Measurements from ENCODE around the gene C8B. TPM values are rescaled to one million over a fixed set of nuclear protein-coding genes. Genes with fewer than 3 reads are reported as not detected.

Gene C8B
- total and polyA plus RNA-seq, 3 donors from 2014 or later, result 0.25 to 0.59 (median 0.39) TPM

DNA sequence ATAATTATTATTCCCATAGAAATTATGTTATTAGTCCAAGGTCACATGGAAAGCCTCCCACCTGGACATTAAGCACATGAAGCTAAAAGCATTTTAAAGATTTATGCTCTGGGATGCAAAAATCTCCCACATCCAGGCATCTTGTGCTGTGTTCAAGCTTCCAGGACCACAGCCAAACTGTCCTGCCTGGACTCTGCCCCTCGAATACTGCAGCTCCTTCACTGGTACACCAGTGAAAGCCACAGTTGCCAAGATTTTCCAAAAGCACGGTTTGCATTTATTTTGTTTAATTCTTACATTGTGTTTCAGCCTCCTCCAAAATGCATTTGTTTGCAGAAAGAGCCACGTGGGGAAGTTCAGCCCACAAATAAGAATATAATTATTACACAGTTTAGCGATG is 38.6 kb downstream of the C8B start:
- intact Hi-C loops (cut with DNase I; ENCODE audit: low total_unique reads), result no loop called here

GRCh38 chr1:56925193-56925592 is 40.6 kb downstream of the C8B start:
- no peak for TF ChIP-seq POLR2A (IDR thresholded peaks at IDR 0.05)
- TF ChIP-seq, protein P1, sequence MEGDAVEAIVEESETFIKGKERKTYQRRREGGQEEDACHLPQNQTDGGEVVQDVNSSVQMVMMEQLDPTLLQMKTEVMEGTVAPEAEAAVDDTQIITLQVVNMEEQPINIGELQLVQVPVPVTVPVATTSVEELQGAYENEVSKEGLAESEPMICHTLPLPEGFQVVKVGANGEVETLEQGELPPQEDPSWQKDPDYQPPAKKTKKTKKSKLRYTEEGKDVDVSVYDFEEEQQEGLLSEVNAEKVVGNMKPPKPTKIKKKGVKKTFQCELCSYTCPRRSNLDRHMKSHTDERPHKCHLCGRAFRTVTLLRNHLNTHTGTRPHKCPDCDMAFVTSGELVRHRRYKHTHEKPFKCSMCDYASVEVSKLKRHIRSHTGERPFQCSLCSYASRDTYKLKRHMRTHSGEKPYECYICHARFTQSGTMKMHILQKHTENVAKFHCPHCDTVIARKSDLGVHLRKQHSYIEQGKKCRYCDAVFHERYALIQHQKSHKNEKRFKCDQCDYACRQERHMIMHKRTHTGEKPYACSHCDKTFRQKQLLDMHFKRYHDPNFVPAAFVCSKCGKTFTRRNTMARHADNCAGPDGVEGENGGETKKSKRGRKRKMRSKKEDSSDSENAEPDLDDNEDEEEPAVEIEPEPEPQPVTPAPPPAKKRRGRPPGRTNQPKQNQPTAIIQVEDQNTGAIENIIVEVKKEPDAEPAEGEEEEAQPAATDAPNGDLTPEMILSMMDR (IDR thresholded peaks at IDR 0.05), result no peak
- no peak overlapping the region for H3K27ac ChIP-seq
- intact Hi-C loops (cut with DNase I; ENCODE audit: low total_unique reads), result no loop called here
- H3K4me1 ChIP-seq, result no peaks in the 10 kb centered on the region
- no peaks in the 10 kb centered on the region for H3K27me3 ChIP-seq
- H3K4me3 ChIP-seq, result no peak overlapping the region
- no peak for DNase-seq
- H3K9me3 ChIP-seq, result no peaks in the 10 kb centered on the region
- H3K36me3 ChIP-seq (ENCODE audit: low read depth, missing control alignments), result no peaks in the 10 kb centered on the region

More for the DNA sequence above, 38.6 kb downstream of the C8B start:
- TF ChIP-seq, protein P1 (IDR thresholded peaks at IDR 0.05), result no peak
- TF ChIP-seq POLR2A (IDR thresholded peaks at IDR 0.05), result no peak
- Histone ChIP-seq H3K36me3 (ENCODE audit: low read depth, missing control alignments) (no peaks in the 10 kb centered on the region), H3K9me3 (no peaks in the 10 kb centered on the region), H3K27ac (no peak overlapping the region), H3K27me3 (no peaks in the 10 kb centered on the region), H3K4me3 (no peak overlapping the region), H3K4me1 (no peaks in the 10 kb centered on the region)
- WGBS, 2 donors, result 65 to 68% methylated on average over 4 of the region's 4 CpGs
- no peak for DNase-seq

- Histone ChIP-seq H3K36me3 (ENCODE audit: low read depth, missing control alignments) (no peaks in the 10 kb centered on the region), H3K27me3 (no peaks in the 10 kb centered on the region), H3K4me1 (no peaks in the 10 kb centered on the region), H3K4me3 (no peak overlapping the region), H3K27ac (no peak overlapping the region), H3K9me3 (no peaks in the 10 kb centered on the region)
- no peak for DNase-seq
- no peak for TF ChIP-seq POLR2A (IDR thresholded peaks at IDR 0.05)
- TF ChIP-seq, protein P1 (IDR thresholded peaks at IDR 0.05), result no peak
- WGBS, 2 donors, result 90 to 96% methylated on average over 5 of the region's 5 CpGs
- intact Hi-C loops (cut with DNase I; ENCODE audit: low total_unique reads), result no loop called here
These were observed 41.7 kb downstream of the C8B start for GRCh38 chr1:56924116-56924515.

DNA sequence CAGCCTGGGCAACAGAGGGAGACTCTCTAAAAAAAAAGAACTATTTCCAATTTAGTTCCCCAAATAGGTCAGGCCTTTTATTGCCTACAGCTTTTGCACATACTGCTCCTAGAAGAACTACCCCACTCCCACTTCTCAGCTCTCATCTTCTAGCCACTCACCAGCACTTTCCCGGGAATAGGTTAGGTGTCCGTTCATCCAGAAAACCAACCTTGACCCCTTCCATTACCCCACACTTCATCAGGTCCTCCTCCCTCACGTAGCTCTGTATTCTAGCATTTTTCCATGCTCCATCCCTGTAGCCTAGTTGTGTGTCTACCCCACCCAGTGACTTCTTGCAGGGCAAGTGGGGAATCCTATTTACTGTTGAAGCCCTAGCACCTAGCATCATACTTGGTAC is 42.6 kb downstream of the C8B start:
- no peak for DNase-seq
- intact Hi-C loops (cut with DNase I; ENCODE audit: low total_unique reads), result no loop called here
- Histone ChIP-seq H3K4me1 (no peaks in the 10 kb centered on the region), H3K27me3 (no peaks in the 10 kb centered on the region), H3K36me3 (ENCODE audit: low read depth, missing control alignments) (no peaks in the 10 kb centered on the region), H3K27ac (no peak overlapping the region), H3K4me3 (no peak overlapping the region), H3K9me3 (no peaks in the 10 kb centered on the region)
- TF ChIP-seq, protein P1 (IDR thresholded peaks at IDR 0.05), result no peak
- TF ChIP-seq POLR2A (IDR thresholded peaks at IDR 0.05), result no peak
- WGBS, 2 donors, result 32 to 55% methylated on average over 3 of the region's 3 CpGs

DNA sequence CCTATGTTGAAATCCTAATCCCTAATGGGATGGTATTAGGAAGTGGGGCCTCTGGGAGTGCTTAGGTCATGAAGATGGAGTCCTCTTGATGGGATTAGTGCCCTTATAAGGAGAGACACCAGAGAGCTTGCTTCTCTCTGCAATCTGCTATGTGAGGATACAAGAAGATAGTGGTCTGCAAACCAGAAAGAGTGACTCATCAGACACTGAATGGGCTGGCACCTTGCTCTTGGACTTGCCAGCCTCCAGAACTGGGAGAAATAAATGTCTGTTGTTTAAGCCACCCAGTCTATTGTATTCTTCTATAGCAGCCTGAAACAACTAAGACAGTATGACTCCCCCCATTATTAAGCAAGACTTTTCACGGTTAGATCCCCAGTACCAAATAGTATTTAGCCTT is 43.3 kb downstream of the C8B start:
- Histone ChIP-seq H3K27ac (no peak overlapping the region), H3K36me3 (ENCODE audit: low read depth, missing control alignments) (no peaks in the 10 kb centered on the region), H3K4me3 (no peak overlapping the region), H3K4me1 (no peaks in the 10 kb centered on the region), H3K9me3 (no peaks in the 10 kb centered on the region), H3K27me3 (no peaks in the 10 kb centered on the region)
- intact Hi-C loops (cut with DNase I; ENCODE audit: low total_unique reads), result no loop called here
- no peak for TF ChIP-seq POLR2A (IDR thresholded peaks at IDR 0.05)
- TF ChIP-seq, protein P1 (IDR thresholded peaks at IDR 0.05), result no peak
- WGBS, 2 donors, result 86 to 89% methylated on average over 1 of the region's 1 CpG
- DNase-seq, result no peak

Data from testis (tissue), 3 donors.